NCI-H345 (cell line): ENCODE data around the gene COG8.

Experiments used
- DNase-seq: peaks from one replicate; lab custom pipeline; 2025; lab: John Stamatoyannopoulos, UW

Gene COG8

DNA sequence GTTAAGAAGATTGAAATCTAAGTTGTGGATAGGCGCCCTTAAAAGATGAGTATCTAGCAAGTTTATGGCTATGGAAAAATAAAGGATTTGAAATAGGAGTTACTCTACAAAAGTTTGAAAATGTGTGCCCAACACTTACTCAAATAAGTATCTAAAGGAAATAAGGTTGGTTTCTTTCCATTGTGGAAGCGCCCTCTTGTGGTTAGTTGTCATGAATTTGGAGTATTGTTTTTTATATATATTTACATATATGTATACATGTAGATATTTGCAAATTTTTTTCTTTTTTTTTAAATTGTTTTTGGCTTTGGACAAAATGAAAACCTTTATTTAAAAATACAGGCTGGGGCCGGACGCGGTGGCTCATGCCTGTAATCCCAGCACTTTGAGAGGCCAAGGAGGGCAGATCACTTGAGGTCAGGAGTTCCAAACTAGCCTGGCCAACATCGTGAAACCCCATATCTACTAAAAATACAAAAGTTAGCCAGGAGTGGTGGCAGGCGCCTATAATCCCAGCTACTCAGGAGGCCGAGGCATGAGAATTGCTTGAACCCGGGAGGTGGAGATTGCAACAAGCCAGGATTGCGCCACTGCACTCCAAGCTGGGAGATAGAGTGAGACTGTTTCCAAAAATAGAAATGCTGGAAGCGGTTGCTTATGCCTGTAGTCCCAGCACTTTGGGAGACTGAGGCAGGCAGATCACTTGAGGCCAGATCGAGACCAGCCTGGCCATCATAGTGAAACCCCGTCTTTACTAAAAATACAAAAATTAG lies 52.2 kb downstream of the COG8 start:
- DNase-seq: peak; percentile 23

DNA sequence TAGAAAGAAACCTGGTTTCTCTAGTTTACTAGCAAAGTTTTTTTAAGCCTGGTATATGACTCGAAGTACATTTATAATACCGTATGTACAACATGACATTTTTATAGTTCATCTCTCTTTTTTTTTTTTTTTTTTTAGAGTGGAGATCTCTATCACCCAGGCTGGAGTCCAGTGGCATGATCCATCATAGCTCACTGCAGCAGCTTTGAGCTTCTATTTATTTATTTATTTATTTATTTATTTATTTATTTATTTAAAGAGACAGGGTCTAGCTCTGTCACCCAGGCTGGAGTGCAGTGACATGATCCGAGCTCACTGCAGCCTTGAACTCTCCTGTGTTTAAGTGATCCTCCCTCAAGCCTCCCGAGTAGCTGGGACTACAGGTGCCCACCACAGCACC lies 54.1 kb downstream of the COG8 start:
- no peak for DNase-seq

DNA sequence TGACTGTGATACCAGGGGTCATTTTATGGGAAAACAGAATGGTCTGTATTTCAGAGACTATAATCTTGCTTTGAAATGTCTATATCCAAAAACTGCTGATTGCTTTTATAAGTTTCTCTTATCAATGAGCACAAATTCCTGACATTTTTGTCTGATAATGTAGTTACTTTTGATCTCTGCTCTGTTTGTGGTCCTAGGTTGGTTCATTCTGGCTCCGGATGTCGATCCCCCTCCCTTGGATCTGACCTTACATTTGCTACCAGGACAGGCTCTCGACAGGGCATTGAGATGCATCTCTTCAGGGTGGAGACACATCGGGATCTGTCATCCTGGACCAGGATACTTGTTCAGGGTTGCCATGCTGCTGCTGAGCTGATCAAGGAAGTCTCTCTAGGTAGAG lies 55.5 kb downstream of the COG8 start:
- no peak for DNase-seq

DNA sequence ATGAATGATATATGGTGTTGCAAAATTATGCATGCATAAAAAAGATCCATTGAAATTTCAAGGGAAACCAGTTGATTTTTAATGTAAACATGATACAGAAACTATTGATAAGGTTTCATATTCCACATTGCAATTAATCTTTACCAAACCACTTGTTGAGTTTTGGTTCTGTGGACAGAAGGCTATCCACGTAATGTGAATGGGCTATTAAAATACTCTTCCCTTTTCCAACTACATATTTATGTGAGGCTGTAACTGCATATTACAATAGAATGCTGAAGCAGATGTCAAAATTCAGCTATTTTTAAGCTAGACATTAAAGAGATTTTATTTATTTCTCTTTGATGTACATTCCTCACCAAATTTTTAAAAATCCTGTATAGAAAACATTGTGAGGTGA lies 62.0 kb downstream of the COG8 start:
- DNase-seq: no peak
